Activated T-cell treated with anti-CD3 and anti-CD28 coated beads for 24 hours (primary cell): ENCODE data around the gene CLTC.
"Not testable (repeated sequence)": the region's sequence is repeated elsewhere in the genome, so short reads cannot be mapped to it uniquely, and the experiment has no call there.

Source experiments
- DNase-seq: peaks from one replicate; pipeline ENCODE4 v3.0.0-alpha.2; 2020; ENCODE audit warnings: low read depth

The CLTC gene

GRCh38 chr17:59619298-59620063 lies at the start of gene CLTC:
Gene CLTC, plus strand, starts transcription at chr17:59619895. Its CDS starts 237 bp downstream, at chr17:59620132.
- peak; percentile 88 for DNase-seq

- DNase-seq, result no peak
Measured at GRCh38 chr17:59572301-59572924, 47.3 kb upstream of the CLTC start.

GRCh38 chr17:59584168-59584567 lies 35.5 kb upstream of the CLTC start:
- DNase-seq, result not testable (repeated sequence)

- DNase-seq, result no peak
Measured at GRCh38 chr17:59600169-59600568, 19.5 kb upstream of the CLTC start.

- DNase-seq, result no peak
Measured at GRCh38 chr17:59601130-59601529, 18.6 kb upstream of the CLTC start.

GRCh38 chr17:59607061-59607460 lies 12.6 kb upstream of the CLTC start:
- DNase-seq, result no peak

GRCh38 chr17:59607817-59608403 lies 11.8 kb upstream of the CLTC start:
- DNase-seq, result no peak

- DNase-seq, result no peak
Measured at GRCh38 chr17:59611503-59611902, 8.2 kb upstream of the CLTC start.

- no peak for DNase-seq
Measured at GRCh38 chr17:59616253-59616920, 3.3 kb upstream of the CLTC start.

GRCh38 chr17:59617156-59617732 lies 2.5 kb upstream of the CLTC start:
- no peak for DNase-seq

- DNase-seq, result no peak
Measured at GRCh38 chr17:59619035-59619297, 729 bp upstream of the CLTC start.

- no peak for DNase-seq
Measured at GRCh38 chr17:59620064-59620359, 317 bp downstream of the CLTC start.

GRCh38 chr17:59620518-59621259 lies 994 bp downstream of the CLTC start:
- DNase-seq, result peak; percentile 43

GRCh38 chr17:59621771-59622170 lies 2.1 kb downstream of the CLTC start:
- no peak for DNase-seq

- DNase-seq, result no peak
Measured at GRCh38 chr17:59623151-59623550, 3.5 kb downstream of the CLTC start.

- DNase-seq, result no peak
Measured at GRCh38 chr17:59626756-59627155, 7.1 kb downstream of the CLTC start.

- DNase-seq, result no peak
Measured at GRCh38 chr17:59627274-59627673, 7.6 kb downstream of the CLTC start.

GRCh38 chr17:59627770-59628171 lies 8.1 kb downstream of the CLTC start:
- no peak for DNase-seq

GRCh38 chr17:59629174-59629573 lies 9.5 kb downstream of the CLTC start:
- no peak for DNase-seq

- DNase-seq, result no peak
Measured at GRCh38 chr17:59631276-59631675, 11.6 kb downstream of the CLTC start.

GRCh38 chr17:59632398-59632797 lies 12.7 kb downstream of the CLTC start:
- no peak for DNase-seq

GRCh38 chr17:59633658-59634359 lies 14.1 kb downstream of the CLTC start:
- no peak for DNase-seq
